ACHN (cell line): ENCODE measurements around the gene MBIP.

Source experiments
- DNase-seq: peaks from one replicate; pipeline ENCODE4 v3.0.0-alpha.2; 2015
- in situ Hi-C: cut with HindIII; loops from 2 replicates; pipeline ENCODE4 v1.10.0; 2017; ENCODE audit warnings: low sequenced_read_pairs, low pct_ligation_motif_present, low pct_unique_long_range_greater_than_20kb

The MBIP gene

GRCh38 chr14:36275741-36276140 is 44.7 kb downstream of the MBIP start:
- in situ Hi-C loops = no loop called here
- no peak for DNase-seq

GRCh38 chr14:36271939-36272907 is 48.2 kb downstream of the MBIP start:
- DNase-seq = peak; percentile 3

GRCh38 chr14:36271222-36271621 is 49.2 kb downstream of the MBIP start:
- DNase-seq = no peak
- in situ Hi-C loops = no loop called here

More at GRCh38 chr14:36271939-36272907, 48.2 kb downstream of the MBIP start:
- in situ Hi-C loops = no loop called here

- in situ Hi-C loops = no loop called here
- no peak for DNase-seq
These were observed 50.2 kb downstream of the MBIP start for GRCh38 chr14:36270191-36270590.

GRCh38 chr14:36268121-36268520 is 52.3 kb downstream of the MBIP start:
- DNase-seq = no peak

GRCh38 chr14:36264595-36264994 is 55.8 kb downstream of the MBIP start:
- in situ Hi-C loops = no loop called here
- no peak for DNase-seq

More at GRCh38 chr14:36268121-36268520, 52.3 kb downstream of the MBIP start:
- in situ Hi-C loops = no loop called here

GRCh38 chr14:36264107-36264506 is 56.3 kb downstream of the MBIP start:
- in situ Hi-C loops = no loop called here
- no peak for DNase-seq

GRCh38 chr14:36260970-36261640 is 59.3 kb downstream of the MBIP start:
- in situ Hi-C loops = no loop called here
- DNase-seq = no peak

GRCh38 chr14:36258241-36258640 is 62.2 kb downstream of the MBIP start:
- no peak for DNase-seq
- in situ Hi-C loops = no loop called here

GRCh38 chr14:36256126-36256801 is 64.2 kb downstream of the MBIP start:
- DNase-seq = no peak
- in situ Hi-C loops = no loop called here

GRCh38 chr14:36254020-36254624 is 66.3 kb downstream of the MBIP start:
- peak; percentile 34 for DNase-seq
- in situ Hi-C loops = no loop called here
